Choroid plexus epithelial cell (primary cell): Measurements from ENCODE around the gene GSTP1.
A peak's percentile ranks its signal among the peaks of the same experiment; 100 is the strongest.

Experiments used
- DNase-seq: peaks from one replicate; pipeline ENCODE4 v3.0.0-alpha.2; 2010; ENCODE audit warnings: low read depth
- H3K4me3 ChIP-seq: 2 replicates; pipeline ENCODE4 v1.5.1; 2011; ENCODE audit warnings: low read depth, mild to moderate bottlenecking, control low read depth, low read length, moderate library complexity
- CTCF ChIP-seq: conservative IDR thresholded peaks from 2 replicates; pipeline ENCODE4 v1.5.1; 2011; ENCODE audit warnings: low read depth, mild to moderate bottlenecking, control low read depth, inconsistent platforms, low read length, moderate library complexity

The GSTP1 gene

DNA sequence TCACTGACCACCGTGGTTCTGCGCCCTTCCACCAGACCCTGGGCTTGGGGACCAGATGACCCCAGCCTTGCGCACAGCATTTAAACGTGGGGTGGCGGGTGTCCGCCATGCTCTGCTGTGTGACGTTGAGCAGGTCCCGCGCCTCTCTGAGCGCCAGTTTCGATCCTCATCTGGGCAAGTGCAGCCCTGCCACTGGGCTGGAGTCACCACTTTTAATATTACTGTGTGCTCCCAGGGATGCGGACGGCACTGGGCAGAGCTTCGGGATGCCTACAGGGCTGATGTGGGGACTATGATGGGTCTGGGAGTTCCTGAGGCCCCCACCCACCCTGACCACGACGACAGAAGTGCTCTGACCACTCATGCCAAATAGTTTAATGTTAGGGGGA lies 47.3 kb downstream of the GSTP1 start:
- peak overlapping the region; percentile 71 for H3K4me3 ChIP-seq
- no peak for TF ChIP-seq CTCF

DNA sequence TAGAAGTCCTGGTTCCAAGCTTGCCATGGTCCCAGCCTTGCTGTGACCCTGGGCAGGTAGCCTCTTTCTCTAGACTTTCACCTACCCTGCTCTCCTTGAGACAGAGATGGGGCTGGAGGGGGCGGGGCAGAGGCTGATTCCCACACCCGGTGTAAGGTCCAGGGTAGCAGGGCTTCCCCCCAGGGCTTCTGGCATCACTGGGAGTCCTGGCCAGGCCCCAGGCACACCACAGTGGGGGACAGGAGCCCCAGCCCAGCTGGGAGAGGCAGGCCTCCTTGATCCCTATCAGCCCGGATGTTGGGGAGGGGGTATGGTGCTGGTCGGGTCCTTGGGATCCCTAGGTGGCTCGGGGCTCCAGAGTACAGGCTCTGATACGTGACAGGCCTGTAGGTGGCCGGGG lies 47.8 kb downstream of the GSTP1 start:
- no peak for DNase-seq
- TF ChIP-seq CTCF, result no peak
- no peak overlapping the region for H3K4me3 ChIP-seq

More for the DNA sequence above, 47.3 kb downstream of the GSTP1 start:
- DNase-seq, result no peak

DNA sequence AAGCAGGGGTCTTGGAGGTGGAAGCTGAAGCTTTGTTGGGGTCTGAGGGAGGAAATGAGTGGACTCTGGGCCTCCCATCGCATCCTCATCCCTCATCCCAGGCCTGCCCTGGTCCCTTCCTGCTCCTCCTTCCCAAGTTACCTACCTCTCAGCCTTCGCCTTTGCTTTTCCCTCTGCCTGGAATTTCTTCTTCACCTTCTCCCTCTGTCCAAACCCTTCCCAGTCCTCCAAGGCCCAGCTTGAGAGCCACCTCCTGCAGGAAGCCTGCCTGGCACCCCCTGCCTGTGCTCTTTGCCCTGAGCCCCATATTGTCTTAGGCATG lies 48.2 kb downstream of the GSTP1 start:
- no peak for TF ChIP-seq CTCF
- H3K4me3 ChIP-seq, result no peak overlapping the region
- DNase-seq, result no peak

- H3K4me3 ChIP-seq, result no peak overlapping the region
- no peak for DNase-seq
- TF ChIP-seq CTCF, result no peak
Observed at GRCh38 chr11:67632175-67632981, 48.8 kb downstream of the GSTP1 start.

DNA sequence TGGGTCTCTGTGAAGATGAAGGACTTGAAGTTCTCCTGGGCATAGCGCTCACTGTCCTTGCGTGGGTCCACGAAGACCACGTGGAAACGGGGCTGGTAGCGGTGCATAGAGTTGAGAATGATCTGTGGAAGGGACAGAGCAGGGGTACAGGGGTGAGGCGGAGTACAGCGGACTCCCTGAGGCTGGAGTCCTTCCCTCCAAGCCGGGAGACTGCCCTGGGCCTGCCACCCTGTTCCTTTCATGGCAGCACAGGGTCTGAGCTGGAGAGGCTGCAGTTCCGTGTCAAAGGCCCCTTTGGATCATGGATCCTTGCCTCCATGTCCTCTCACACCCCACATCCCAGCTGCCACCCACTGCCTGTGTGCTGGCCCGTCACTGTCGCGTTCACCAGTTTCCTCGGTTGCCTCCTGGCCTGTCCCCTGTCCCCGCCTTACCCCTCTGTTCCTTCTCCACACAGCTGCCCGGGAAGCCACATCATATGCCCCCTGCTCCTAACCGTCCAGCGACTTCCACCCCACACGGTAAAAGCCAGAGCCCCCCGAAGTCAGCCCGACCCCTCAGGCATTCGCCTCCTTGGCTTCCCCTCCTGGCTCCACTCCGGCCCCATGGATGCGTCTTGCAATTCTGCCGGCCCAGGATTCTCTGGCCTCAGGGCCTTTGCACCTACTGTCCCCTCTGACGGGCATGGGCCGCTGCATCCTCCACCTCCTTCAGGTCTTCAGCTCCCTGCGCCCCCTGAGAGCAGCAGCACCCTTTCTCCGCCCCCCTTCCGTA lies 49.6 kb downstream of the GSTP1 start:
- no peak for DNase-seq
- no peak overlapping the region for H3K4me3 ChIP-seq
- TF ChIP-seq CTCF, result no peak

GRCh38 chr11:67633758-67634365 lies 50.2 kb downstream of the GSTP1 start:
- TF ChIP-seq CTCF, result no peak
- DNase-seq, result no peak
- H3K4me3 ChIP-seq, result no peak overlapping the region
